NT2/D1 (cell line): ENCODE data around the gene CYP27C1.

Experiments used
- SUZ12 ChIP-seq: IDR thresholded peaks from 2 replicates; pipeline ENCODE4 v1.6.1; 2011; ENCODE audit not compliant: insufficient read length, insufficient read depth; ENCODE audit errors: extremely low read depth
- YY1 ChIP-seq: IDR thresholded peaks from 2 replicates; pipeline ENCODE4 v1.6.1; 2011; ENCODE audit not compliant: insufficient read length, insufficient read depth
- ZNF274 ChIP-seq: IDR thresholded peaks from 2 replicates; pipeline ENCODE4 v1.6.1; 2011; ENCODE audit warnings: mild to moderate bottlenecking, low read depth, low read length

DNA sequence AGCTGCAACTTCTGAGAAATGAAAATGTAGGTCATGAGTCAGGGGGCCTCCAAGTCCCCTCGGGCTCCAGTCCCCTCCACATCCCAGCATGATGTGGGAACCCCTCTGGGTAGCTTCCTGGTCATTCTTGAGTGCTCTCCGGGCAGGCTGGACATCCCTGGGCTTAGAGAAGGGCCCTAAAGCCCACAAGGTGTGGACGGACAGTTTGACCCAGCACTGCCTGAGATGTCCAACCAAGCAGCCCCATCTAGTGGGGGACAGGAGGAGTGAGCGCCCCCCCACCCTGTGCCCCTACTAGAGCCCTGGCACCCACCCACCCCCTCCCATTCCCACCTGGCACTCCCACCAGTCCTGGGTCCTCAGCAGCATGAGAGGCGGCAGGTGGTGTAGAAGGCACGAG is 46.0 kb downstream of the CYP27C1 start:
- TF ChIP-seq ZNF274 (no peak), YY1 (no peak), SUZ12 (no peak)
